ENCODE data around the gene THSD1. TPM values are rescaled to one million over a fixed set of nuclear protein-coding genes. Genes with fewer than 3 reads are reported as not detected.

The THSD1 gene
- polyA plus RNA-seq, 1 donor from 2014 or later = 2.3 TPM

DNA sequence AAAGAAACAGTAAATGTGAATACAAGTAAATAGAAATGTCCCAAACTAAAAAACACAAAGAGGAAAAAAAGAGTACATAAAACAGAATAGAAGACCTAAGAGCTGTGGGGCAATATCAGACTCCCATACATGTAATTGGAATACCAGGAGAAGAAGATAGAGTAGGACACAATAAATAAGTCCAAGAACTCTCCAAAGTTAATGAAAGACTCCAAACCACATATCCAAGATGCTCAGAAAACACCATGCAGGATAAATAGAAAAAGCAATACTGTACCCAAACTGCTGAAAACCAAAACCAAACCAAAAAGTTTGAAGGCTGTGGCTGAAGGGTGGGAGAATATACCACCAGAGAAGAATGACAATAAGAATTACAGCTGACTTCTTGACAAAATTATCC lies 18.3 kb downstream of the THSD1 start:
- H3F3A ChIP-seq (ENCODE audit: insufficient read depth, low read length, poor library complexity, severe bottlenecking) = no peaks in the 10 kb centered on the region
- no peaks in the 10 kb centered on the region for H3K79me2 ChIP-seq (replicated peaks; ENCODE audit: insufficient read depth, low read length)
- H3K9me3 ChIP-seq (ENCODE audit: low read length) = no peaks in the 10 kb centered on the region
- no peak overlapping the region for H2AFZ ChIP-seq (ENCODE audit: low read depth, low read length)
- H3K27ac ChIP-seq (ENCODE audit: low read length) = no peak overlapping the region
- no peaks in the 10 kb centered on the region for H3K9me2 ChIP-seq (ENCODE audit: insufficient read depth, low read length)
- H3K9ac ChIP-seq (ENCODE audit: low read length) = no peak overlapping the region
- no peak for TF ChIP-seq POLR2AphosphoS5 (IDR thresholded peaks at IDR 0.05)
- no peak for TF ChIP-seq EP300 (conservative IDR thresholded peaks at IDR 0.05; ENCODE audit: poor library complexity, severe bottlenecking)
- no peak for TF ChIP-seq EZH2 (IDR thresholded peaks at IDR 0.05; ENCODE audit: borderline replicate concordance, insufficient read depth, low read length, poor library complexity, severe bottlenecking)
- TF ChIP-seq TAF1 (IDR thresholded peaks at IDR 0.05; ENCODE audit: low read depth) = no peak
- TF ChIP-seq, protein P1, sequence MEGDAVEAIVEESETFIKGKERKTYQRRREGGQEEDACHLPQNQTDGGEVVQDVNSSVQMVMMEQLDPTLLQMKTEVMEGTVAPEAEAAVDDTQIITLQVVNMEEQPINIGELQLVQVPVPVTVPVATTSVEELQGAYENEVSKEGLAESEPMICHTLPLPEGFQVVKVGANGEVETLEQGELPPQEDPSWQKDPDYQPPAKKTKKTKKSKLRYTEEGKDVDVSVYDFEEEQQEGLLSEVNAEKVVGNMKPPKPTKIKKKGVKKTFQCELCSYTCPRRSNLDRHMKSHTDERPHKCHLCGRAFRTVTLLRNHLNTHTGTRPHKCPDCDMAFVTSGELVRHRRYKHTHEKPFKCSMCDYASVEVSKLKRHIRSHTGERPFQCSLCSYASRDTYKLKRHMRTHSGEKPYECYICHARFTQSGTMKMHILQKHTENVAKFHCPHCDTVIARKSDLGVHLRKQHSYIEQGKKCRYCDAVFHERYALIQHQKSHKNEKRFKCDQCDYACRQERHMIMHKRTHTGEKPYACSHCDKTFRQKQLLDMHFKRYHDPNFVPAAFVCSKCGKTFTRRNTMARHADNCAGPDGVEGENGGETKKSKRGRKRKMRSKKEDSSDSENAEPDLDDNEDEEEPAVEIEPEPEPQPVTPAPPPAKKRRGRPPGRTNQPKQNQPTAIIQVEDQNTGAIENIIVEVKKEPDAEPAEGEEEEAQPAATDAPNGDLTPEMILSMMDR (IDR thresholded peaks at IDR 0.05; ENCODE audit: poor library complexity, severe bottlenecking) = no peak
- TF ChIP-seq SMC3 (conservative IDR thresholded peaks at IDR 0.05; ENCODE audit: poor library complexity) = no peak
- TF ChIP-seq, protein P2, sequence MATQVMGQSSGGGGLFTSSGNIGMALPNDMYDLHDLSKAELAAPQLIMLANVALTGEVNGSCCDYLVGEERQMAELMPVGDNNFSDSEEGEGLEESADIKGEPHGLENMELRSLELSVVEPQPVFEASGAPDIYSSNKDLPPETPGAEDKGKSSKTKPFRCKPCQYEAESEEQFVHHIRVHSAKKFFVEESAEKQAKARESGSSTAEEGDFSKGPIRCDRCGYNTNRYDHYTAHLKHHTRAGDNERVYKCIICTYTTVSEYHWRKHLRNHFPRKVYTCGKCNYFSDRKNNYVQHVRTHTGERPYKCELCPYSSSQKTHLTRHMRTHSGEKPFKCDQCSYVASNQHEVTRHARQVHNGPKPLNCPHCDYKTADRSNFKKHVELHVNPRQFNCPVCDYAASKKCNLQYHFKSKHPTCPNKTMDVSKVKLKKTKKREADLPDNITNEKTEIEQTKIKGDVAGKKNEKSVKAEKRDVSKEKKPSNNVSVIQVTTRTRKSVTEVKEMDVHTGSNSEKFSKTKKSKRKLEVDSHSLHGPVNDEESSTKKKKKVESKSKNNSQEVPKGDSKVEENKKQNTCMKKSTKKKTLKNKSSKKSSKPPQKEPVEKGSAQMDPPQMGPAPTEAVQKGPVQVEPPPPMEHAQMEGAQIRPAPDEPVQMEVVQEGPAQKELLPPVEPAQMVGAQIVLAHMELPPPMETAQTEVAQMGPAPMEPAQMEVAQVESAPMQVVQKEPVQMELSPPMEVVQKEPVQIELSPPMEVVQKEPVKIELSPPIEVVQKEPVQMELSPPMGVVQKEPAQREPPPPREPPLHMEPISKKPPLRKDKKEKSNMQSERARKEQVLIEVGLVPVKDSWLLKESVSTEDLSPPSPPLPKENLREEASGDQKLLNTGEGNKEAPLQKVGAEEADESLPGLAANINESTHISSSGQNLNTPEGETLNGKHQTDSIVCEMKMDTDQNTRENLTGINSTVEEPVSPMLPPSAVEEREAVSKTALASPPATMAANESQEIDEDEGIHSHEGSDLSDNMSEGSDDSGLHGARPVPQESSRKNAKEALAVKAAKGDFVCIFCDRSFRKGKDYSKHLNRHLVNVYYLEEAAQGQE (IDR thresholded peaks at IDR 0.05; ENCODE audit: borderline replicate concordance) = no peak
- TF ChIP-seq RAD21 (conservative IDR thresholded peaks at IDR 0.05) = no peak
- no peak for TF ChIP-seq MXI1 (conservative IDR thresholded peaks at IDR 0.05; ENCODE audit: poor library complexity, severe bottlenecking)
- H3K36me3 ChIP-seq (ENCODE audit: insufficient read depth, low read length) = no peaks in the 10 kb centered on the region
- no peak overlapping the region for H3K4me3 ChIP-seq (ENCODE audit: low read length)
- no peaks in the 10 kb centered on the region for H4K20me1 ChIP-seq (ENCODE audit: insufficient read depth)
- no peaks in the 10 kb centered on the region for H3K27me3 ChIP-seq (ENCODE audit: insufficient read depth, low read depth, low read length)
- no peak overlapping the region for H3K4me2 ChIP-seq (ENCODE audit: low read length)

DNA sequence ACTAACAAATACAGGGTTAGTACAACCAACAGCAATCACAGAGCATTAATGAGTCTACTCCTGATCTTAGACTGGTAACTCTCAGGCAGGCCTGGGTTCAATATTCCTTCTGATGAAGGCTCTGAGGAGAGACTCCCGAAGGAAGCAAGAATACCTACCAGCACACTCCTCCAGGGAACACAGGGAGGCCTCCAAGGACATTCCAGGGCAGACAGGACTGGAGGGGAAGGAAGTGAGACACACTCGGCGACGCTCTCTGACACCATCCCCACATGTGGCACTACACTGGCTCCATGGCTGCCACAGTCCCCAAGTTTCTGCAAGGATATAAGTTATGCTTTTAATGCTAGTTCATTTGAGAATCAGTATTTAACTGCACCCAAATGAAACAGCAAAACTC lies 20.1 kb downstream of the THSD1 start:
- H3K79me2 ChIP-seq (replicated peaks; ENCODE audit: insufficient read depth, low read length) = no peaks in the 10 kb centered on the region
- H3F3A ChIP-seq (ENCODE audit: insufficient read depth, low read length, poor library complexity, severe bottlenecking) = no peaks in the 10 kb centered on the region
- no peaks in the 10 kb centered on the region for H3K9me2 ChIP-seq (ENCODE audit: insufficient read depth, low read length)
- TF ChIP-seq, protein P2 (IDR thresholded peaks at IDR 0.05; ENCODE audit: borderline replicate concordance) = no peak
- TF ChIP-seq RAD21 (conservative IDR thresholded peaks at IDR 0.05) (no peak), TAF1 (IDR thresholded peaks at IDR 0.05; ENCODE audit: low read depth) (no peak), EP300 (conservative IDR thresholded peaks at IDR 0.05; ENCODE audit: poor library complexity, severe bottlenecking) (no peak), POLR2AphosphoS5 (IDR thresholded peaks at IDR 0.05) (no peak), EZH2 (IDR thresholded peaks at IDR 0.05; ENCODE audit: borderline replicate concordance, insufficient read depth, low read length, poor library complexity, severe bottlenecking) (no peak), SMC3 (conservative IDR thresholded peaks at IDR 0.05; ENCODE audit: poor library complexity) (no peak)
- TF ChIP-seq, protein P1 (IDR thresholded peaks at IDR 0.05; ENCODE audit: poor library complexity, severe bottlenecking) = no peak
- H3K9me3 ChIP-seq (ENCODE audit: low read length) = no peaks in the 10 kb centered on the region
- no peaks in the 10 kb centered on the region for H4K20me1 ChIP-seq (ENCODE audit: insufficient read depth)
- H3K27ac ChIP-seq (ENCODE audit: low read length) = no peak overlapping the region
- H2AFZ ChIP-seq (ENCODE audit: low read depth, low read length) = no peak overlapping the region
- H3K27me3 ChIP-seq (ENCODE audit: insufficient read depth, low read depth, low read length) = no peaks in the 10 kb centered on the region
- H3K36me3 ChIP-seq (ENCODE audit: insufficient read depth, low read length) = no peaks in the 10 kb centered on the region
- no peak overlapping the region for H3K9ac ChIP-seq (ENCODE audit: low read length)
- H3K4me2 ChIP-seq (ENCODE audit: low read length) = no peak overlapping the region
- no peak overlapping the region for H3K4me3 ChIP-seq (ENCODE audit: low read length)

All from neural cell (in vitro differentiated cells).